Bronchial epithelial cell (primary cell): ENCODE data around the gene CMTM6. TPM values are rescaled to one million over a fixed set of nuclear protein-coding genes. Genes with fewer than 3 reads are reported as not detected.

Experiments used
- DNase-seq: peaks from one replicate; pipeline ENCODE4 v3.0.0-alpha.2; 2010; ENCODE audit warnings: low read depth
- FAIRE-seq: peaks from 2 replicates; lab custom pipeline; 2011; peaks lifted over from hg19 to GRCh38; lab: Jason Lieb, UNC
- H3K27me3 ChIP-seq: 2 replicates; pipeline ENCODE4 v1.5.1; 2011; ENCODE audit warnings: low read length; ENCODE audit not compliant: control insufficient read depth, insufficient read depth
- H3K36me3 ChIP-seq: 2 replicates; pipeline ENCODE4 v1.5.1; 2011; ENCODE audit warnings: low read length; ENCODE audit not compliant: control insufficient read depth, insufficient read depth
- H3K4me3 ChIP-seq: 2 replicates; pipeline ENCODE4 v1.5.1; 2011; ENCODE audit warnings: mild to moderate bottlenecking, low read depth, low read length, control low read depth
- CTCF ChIP-seq: IDR thresholded peaks from 2 replicates; pipeline ENCODE4 v1.5.1; 2011; ENCODE audit warnings: mild to moderate bottlenecking, moderate library complexity, low read length, control low read depth, inconsistent platforms; ENCODE audit not compliant: insufficient read depth, severe bottlenecking
- total RNA-seq: library from RNA; depleted of rRNA; stranded (reverse); fragments of >200 nt; gene quantifications from 2 replicates; pipeline ENCODE4 v1.2.1, GENCODE V29; 2014

The CMTM6 gene
- total RNA-seq, 1 donor from 2014 or later = 95.8 TPM

GRCh38 chr3:32435911-32436815, 66.5 kb downstream of the CMTM6 start:
- Histone ChIP-seq H3K4me3 (no peak overlapping the region), H3K27me3 (no peaks in the 10 kb centered on the region), H3K36me3 (no peaks in the 10 kb centered on the region)
- no peak for DNase-seq
- no peak for TF ChIP-seq CTCF
- no peak for FAIRE-seq

GRCh38 chr3:32434206-32434605, 68.4 kb downstream of the CMTM6 start:
- DNase-seq (no peak), FAIRE-seq (no peak)
- no peak overlapping the region for H3K4me3 ChIP-seq
- no peaks in the 10 kb centered on the region for H3K27me3 ChIP-seq
- no peak for TF ChIP-seq CTCF
- H3K36me3 ChIP-seq = no peaks in the 10 kb centered on the region

GRCh38 chr3:32432711-32433530, 69.7 kb downstream of the CMTM6 start:
- Histone ChIP-seq H3K36me3 (no peaks in the 10 kb centered on the region), H3K27me3 (no peaks in the 10 kb centered on the region), H3K4me3 (no peak overlapping the region)
- no peak for TF ChIP-seq CTCF
- no peak for DNase-seq
- FAIRE-seq = no peak

GRCh38 chr3:32432045-32432710, 70.5 kb downstream of the CMTM6 start:
- no peak overlapping the region for H3K4me3 ChIP-seq
- no peaks in the 10 kb centered on the region for H3K27me3 ChIP-seq
- no peaks in the 10 kb centered on the region for H3K36me3 ChIP-seq
- no peak for TF ChIP-seq CTCF
- DNase-seq = no peak
- no peak for FAIRE-seq

- FAIRE-seq (no peak), DNase-seq (no peak)
- Histone ChIP-seq H3K27me3 (no peaks in the 10 kb centered on the region), H3K36me3 (no peaks in the 10 kb centered on the region), H3K4me3 (no peak overlapping the region)
- TF ChIP-seq CTCF = no peak
Observed at GRCh38 chr3:32431481-32431880, 71.2 kb downstream of the CMTM6 start.

Other genes starting within 250 kb of the CMTM6 start
- gene CMTM7, start 111.0 kb downstream of the CMTM6 start, total RNA-seq = 3.1 and 5.8 TPM in 2 replicates
- 24.5 and 26.1 TPM in 2 replicates for gene DYNC1LI1, start 68.0 kb upstream of the CMTM6 start, total RNA-seq
- gene CNOT10, start 182.3 kb upstream of the CMTM6 start, total RNA-seq = 20.4 and 22.4 TPM in 2 replicates